Uterus (tissue), 2 donors: ENCODE measurements around the gene FAM163B.

Source experiments
- POLR2A ChIP-seq, 2 donors: fragments of 450-650 bp; IDR thresholded peaks; one replicate each; pipeline ENCODE4 v1.6.1; 2016; ENCODE audit warnings: antibody characterized with exemption in 2 of 2, mild to moderate bottlenecking in 1 of 2, moderate library complexity in 1 of 2
- TF ChIP-seq, protein P1 (sequence below), 4 experiments: fragments of 200-600 bp in 2 of 4; fragments of 450-650 bp in 2 of 4; sonication (generic) in 2 of 4; IDR thresholded peaks; one replicate each; pipeline ENCODE4 v1.5.1; 2016 to 2019; ENCODE audit warnings: antibody characterized with exemption in 4 of 4, mild to moderate bottlenecking in 2 of 4, moderate library complexity in 1 of 4

- TF ChIP-seq, protein P1, sequence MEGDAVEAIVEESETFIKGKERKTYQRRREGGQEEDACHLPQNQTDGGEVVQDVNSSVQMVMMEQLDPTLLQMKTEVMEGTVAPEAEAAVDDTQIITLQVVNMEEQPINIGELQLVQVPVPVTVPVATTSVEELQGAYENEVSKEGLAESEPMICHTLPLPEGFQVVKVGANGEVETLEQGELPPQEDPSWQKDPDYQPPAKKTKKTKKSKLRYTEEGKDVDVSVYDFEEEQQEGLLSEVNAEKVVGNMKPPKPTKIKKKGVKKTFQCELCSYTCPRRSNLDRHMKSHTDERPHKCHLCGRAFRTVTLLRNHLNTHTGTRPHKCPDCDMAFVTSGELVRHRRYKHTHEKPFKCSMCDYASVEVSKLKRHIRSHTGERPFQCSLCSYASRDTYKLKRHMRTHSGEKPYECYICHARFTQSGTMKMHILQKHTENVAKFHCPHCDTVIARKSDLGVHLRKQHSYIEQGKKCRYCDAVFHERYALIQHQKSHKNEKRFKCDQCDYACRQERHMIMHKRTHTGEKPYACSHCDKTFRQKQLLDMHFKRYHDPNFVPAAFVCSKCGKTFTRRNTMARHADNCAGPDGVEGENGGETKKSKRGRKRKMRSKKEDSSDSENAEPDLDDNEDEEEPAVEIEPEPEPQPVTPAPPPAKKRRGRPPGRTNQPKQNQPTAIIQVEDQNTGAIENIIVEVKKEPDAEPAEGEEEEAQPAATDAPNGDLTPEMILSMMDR (IDR thresholded peaks at IDR 0.05): no peak
- TF ChIP-seq POLR2A (IDR thresholded peaks at IDR 0.05): no peak
These were observed 19.6 kb upstream of the FAM163B start for GRCh38 chr9:133628766-133629165.
